HCT116 (cell line): ENCODE results near the gene SMS. TPM values are rescaled to one million over a fixed set of nuclear protein-coding genes. Genes with fewer than 3 reads are reported as not detected.

Experiments
- ATAC-seq: fragments of 200-7000 bp; cut with Tn5 transposase; 2 replicates; pipeline ENCODE4 v1.9.1; 2020; ENCODE audit warnings: mild to moderate bottlenecking, moderate library complexity
- BruUV-seq: library from RNA; stranded (reverse); fragments of 400-500 nt; replicated peaks from 2 replicates; lab custom pipeline; 2021; lab: Mats Ljungman, UMichigan
- CTCF ChIA-PET: fragments of 300-600 bp; sonication (Branson Sonifier 250); formaldehyde crosslinking; loops from one replicate; lab custom pipeline; 2021; ENCODE audit warnings: antibody characterized with exemption; lab: Charles Lee
- POLR2A ChIA-PET: fragments of 300-600, 350-600 bp; sonication (Branson Sonifier 250); formaldehyde crosslinking; loops from one replicate; lab custom pipeline; 2021; ENCODE audit warnings: antibody characterized with exemption; lab: Charles Lee
- RAD21 ChIA-PET, 2 experiments: fragments of 300-600 bp; sonication (Branson Sonifier 250); formaldehyde crosslinking; loops; one replicate each; lab custom pipeline; 2023; ENCODE audit warnings: low total read pairs in 2 of 2; ENCODE audit not compliant: uncharacterized antibody in 2 of 2, unreplicated experiment in 2 of 2, low non-redundant PET in 1 of 2; lab: Charles Lee
- DNase-seq: peaks from one replicate; pipeline ENCODE4 v3.0.0-alpha.2; 2010; ENCODE audit warnings: low read depth, low spot score
- H2AFZ ChIP-seq: fragments of 200-600 bp; shearing (Covaris generic), sonication (generic); 2 replicates; pipeline ENCODE4 v1.6.1; 2017; ENCODE audit warnings: low read depth, mixed run types, mixed read lengths, antibody characterized with exemption, low read length; ENCODE audit not compliant: poor library complexity, severe bottlenecking
- H3K27ac ChIP-seq: 2 replicates; pipeline ENCODE4 v1.5.1; 2012; ENCODE audit warnings: low read depth, low read length
- H3K27me3 ChIP-seq: fragments of 200-600 bp; sonication (generic); 2 replicates; pipeline ENCODE4 v1.6.1; 2016; ENCODE audit warnings: mixed run types, low read length, mixed read lengths; ENCODE audit not compliant: insufficient read depth
- H3K36me3 ChIP-seq, 2 experiments: fragments of 200-500 bp in 1 of 2; fragments of 200-600 bp in 1 of 2; sonication (Bioruptor generic) in 1 of 2; sonication (generic) in 1 of 2; 2 replicates each; pipeline versions ENCODE4 v1.5.1 to v1.6.1; 2014 to 2016; ENCODE audit warnings: low read length in 2 of 2, inconsistent platforms in 1 of 2, mixed read lengths in 1 of 2, mixed run types in 1 of 2; ENCODE audit not compliant: insufficient read depth in 2 of 2, control insufficient read depth in 1 of 2
- H3K4me1 ChIP-seq, 2 experiments: fragments of 200-600 bp in 1 of 2; sonication (generic) in 1 of 2; 2 replicates each; pipeline versions ENCODE4 v1.5.1 to v1.6.1; 2012 to 2017; ENCODE audit warnings: low read length in 2 of 2, inconsistent platforms in 1 of 2, mild to moderate bottlenecking in 1 of 2, mixed read lengths in 1 of 2, mixed run types in 1 of 2, moderate library complexity in 1 of 2; ENCODE audit not compliant: insufficient read depth in 2 of 2, control insufficient read depth in 1 of 2
- H3K4me2 ChIP-seq: fragments of 200-600 bp; sonication (generic); 2 replicates; pipeline ENCODE4 v1.6.1; 2017; ENCODE audit warnings: mixed run types, low read length, mixed read lengths
- H3K4me3 ChIP-seq, 2 experiments: fragments of 200-600 bp in 1 of 2; sonication (generic) in 1 of 2; replicated peaks in 1 of 2; 2 replicates each; pipeline ENCODE4 v1.5.1; 2011 to 2016; ENCODE audit warnings: low read length in 2 of 2, control low read depth in 1 of 2, low read depth in 1 of 2, mild to moderate bottlenecking in 1 of 2, mixed read lengths in 1 of 2, mixed run types in 1 of 2
- H3K79me2 ChIP-seq: fragments of 200-600 bp; sonication (generic); 2 replicates; pipeline ENCODE4 v1.6.1; 2017; ENCODE audit warnings: mild to moderate bottlenecking, mixed run types, low read length, moderate library complexity, mixed read lengths; ENCODE audit not compliant: insufficient read depth
- H3K9ac ChIP-seq: fragments of 200-600 bp; sonication (generic); 2 replicates; pipeline ENCODE4 v1.6.1; 2016; ENCODE audit warnings: low read length, mixed read lengths
- H3K9me2 ChIP-seq: fragments of 200-600 bp; sonication (generic), shearing (Covaris generic); 2 replicates; pipeline ENCODE4 v1.6.1; 2017; ENCODE audit warnings: mixed run types, mild to moderate bottlenecking, moderate library complexity; ENCODE audit not compliant: insufficient read depth
- H3K9me3 ChIP-seq, 2 experiments: fragments of 200-500 bp in 1 of 2; fragments of 200-600 bp in 1 of 2; sonication (Bioruptor generic) in 1 of 2; sonication (generic) in 1 of 2; 2 replicates each; pipeline ENCODE4 v1.6.1; 2014 to 2017; ENCODE audit warnings: low read length in 2 of 2, mixed read lengths in 2 of 2, inconsistent platforms in 1 of 2, low read depth in 1 of 2, mild to moderate bottlenecking in 1 of 2, mixed run types in 1 of 2, moderate library complexity in 1 of 2; ENCODE audit not compliant: control insufficient read depth in 1 of 2, insufficient read depth in 1 of 2
- H4K20me1 ChIP-seq: fragments of 200-600 bp; sonication (generic), shearing (Covaris generic); 2 replicates; pipeline ENCODE4 v1.6.1; 2017; ENCODE audit warnings: mixed run types, mild to moderate bottlenecking, moderate library complexity; ENCODE audit not compliant: insufficient read depth
- CBX3 ChIP-seq: IDR thresholded peaks from 2 replicates; pipeline ENCODE4 v1.6.1; 2012; ENCODE audit warnings: low read depth
- EGR1 ChIP-seq: IDR thresholded peaks from 2 replicates; pipeline ENCODE4 v1.6.1; 2012; ENCODE audit warnings: low read depth
- ELF1 ChIP-seq: IDR thresholded peaks from 2 replicates; pipeline ENCODE4 v1.6.1; 2012; ENCODE audit warnings: low read depth, borderline replicate concordance
- YY1 ChIP-seq: IDR thresholded peaks from 2 replicates; pipeline ENCODE4 v1.6.1; 2011; ENCODE audit warnings: low read length, low read depth, moderate library complexity, mild to moderate bottlenecking; ENCODE audit not compliant: insufficient replicate concordance; ENCODE audit errors: extremely low read depth
- intact Hi-C: fragments of 100-400 bp; cut with micrococcal nuclease; formaldehyde crosslinking; loops from 2 replicates; pipeline ENCODE4 v1.10.0; 2022
- total RNA-seq: library from RNA; stranded (reverse); gene quantifications from one replicate; pipeline ENCODE4 v1.2.1, GENCODE V29; 2021; ENCODE audit not compliant: unreplicated experiment
- TF ChIP-seq, protein P1 (sequence below): IDR thresholded peaks from 2 replicates; pipeline ENCODE4 v1.6.1; 2012
- TF ChIP-seq, protein P2 (sequence below): IDR thresholded peaks from 2 replicates; pipeline ENCODE4 v1.6.1; 2011; ENCODE audit warnings: mild to moderate bottlenecking, low read length, moderate library complexity; ENCODE audit not compliant: insufficient replicate concordance; ENCODE audit errors: extremely low read depth
- TF ChIP-seq, protein P3 (sequence below), 3 experiments: fragments of 200-600 bp in 1 of 3; sonication (generic) in 1 of 3; IDR thresholded peaks in 2 of 3; conservative IDR thresholded peaks in 1 of 3; 2 replicates each; pipeline ENCODE4 v1.5.1; 2012 to 2017; ENCODE audit warnings: low read depth in 2 of 3, low read length in 2 of 3, antibody characterized with exemption in 1 of 3, borderline replicate concordance in 1 of 3, control low read depth in 1 of 3, mild to moderate bottlenecking in 1 of 3, mixed read lengths in 1 of 3, mixed run types in 1 of 3, moderate library complexity in 1 of 3; ENCODE audit not compliant: insufficient read depth in 1 of 3
- TF ChIP-seq, protein P4 (sequence below): IDR thresholded peaks from 2 replicates; pipeline ENCODE4 v1.6.1; 2012
- TF ChIP-seq, protein P5 (sequence below): IDR thresholded peaks from 2 replicates; pipeline ENCODE4 v1.6.1; 2012; ENCODE audit warnings: low read depth

SMS gene
- total RNA-seq, 1 experiment from 2014 or later = 164 TPM

DNA sequence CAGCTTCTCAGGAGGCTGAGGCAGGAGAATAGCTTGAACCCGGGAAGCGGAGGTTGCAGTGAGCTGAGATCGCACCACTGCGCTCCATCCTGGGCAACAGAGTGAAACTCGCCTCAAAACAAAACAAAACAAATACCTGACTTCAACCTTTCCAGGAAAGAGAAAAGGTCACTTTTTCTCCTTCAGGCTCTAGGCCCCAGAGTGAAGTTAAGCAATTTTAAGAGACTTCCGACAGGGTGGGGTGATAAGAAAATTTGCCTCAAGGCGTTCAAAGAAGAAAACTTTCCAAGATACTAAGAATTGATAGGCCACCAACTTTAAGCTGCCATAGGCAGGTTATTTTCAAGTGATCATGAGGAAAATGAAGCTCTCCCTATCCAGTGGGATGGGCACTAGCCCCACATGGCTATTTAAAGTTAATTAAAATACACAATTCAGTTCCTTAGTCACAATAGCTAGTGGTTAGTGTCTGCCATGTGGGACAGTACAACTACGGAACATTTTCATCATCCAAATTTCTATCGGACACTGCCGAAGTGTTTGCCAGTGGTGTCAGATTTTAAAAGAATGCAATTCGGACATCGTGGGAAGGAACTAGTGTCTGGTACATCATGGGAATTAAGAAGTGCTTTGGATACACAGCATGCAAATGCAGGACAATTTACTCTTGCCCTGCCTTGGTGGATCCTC lies 33.0 kb downstream of the SMS start:
- POLR2A ChIA-PET = no interaction called here
- peaks cover 8 to 26% of the 10 kb centered on the region in 2 experiments; a peak in 2 of 4 replicates for H3K36me3 ChIP-seq

More for the DNA sequence above, 33.0 kb downstream of the SMS start:
- BruUV-seq = no TSS peak
- Histone ChIP-seq H2AFZ (no peak overlapping the region), H3K9ac (no peak overlapping the region), H3K4me3 (no peak overlapping the region), H3K4me2 (no peak overlapping the region), H3K9me3 (no peaks in the 10 kb centered on the region), H4K20me1 (no peaks in the 10 kb centered on the region), H3K79me2 (peaks cover 48% of the 10 kb centered on the region), H3K27me3 (no peaks in the 10 kb centered on the region), H3K4me1 (no peaks in the 10 kb centered on the region), H3K27ac (no peak overlapping the region), H3K9me2 (no peaks in the 10 kb centered on the region)
- ATAC-seq (no peak), DNase-seq (no peak)
- RAD21 ChIA-PET = no interaction called here
- intact Hi-C loops = loop anchor here (2.0 to 10.0 kb wide), 2 partner anchors 135 to 1449 kb away; partner anchors contain the start of gene MBTPS2
- CTCF ChIA-PET = interaction anchor here (1.6 kb wide), 1 partner anchor 12 kb away, joined by 5 read pairs; no protein-coding TSS in a partner anchor
- TF ChIP-seq, protein P1, sequence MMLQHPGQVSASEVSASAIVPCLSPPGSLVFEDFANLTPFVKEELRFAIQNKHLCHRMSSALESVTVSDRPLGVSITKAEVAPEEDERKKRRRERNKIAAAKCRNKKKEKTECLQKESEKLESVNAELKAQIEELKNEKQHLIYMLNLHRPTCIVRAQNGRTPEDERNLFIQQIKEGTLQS = no peak
- TF ChIP-seq, protein P2, sequence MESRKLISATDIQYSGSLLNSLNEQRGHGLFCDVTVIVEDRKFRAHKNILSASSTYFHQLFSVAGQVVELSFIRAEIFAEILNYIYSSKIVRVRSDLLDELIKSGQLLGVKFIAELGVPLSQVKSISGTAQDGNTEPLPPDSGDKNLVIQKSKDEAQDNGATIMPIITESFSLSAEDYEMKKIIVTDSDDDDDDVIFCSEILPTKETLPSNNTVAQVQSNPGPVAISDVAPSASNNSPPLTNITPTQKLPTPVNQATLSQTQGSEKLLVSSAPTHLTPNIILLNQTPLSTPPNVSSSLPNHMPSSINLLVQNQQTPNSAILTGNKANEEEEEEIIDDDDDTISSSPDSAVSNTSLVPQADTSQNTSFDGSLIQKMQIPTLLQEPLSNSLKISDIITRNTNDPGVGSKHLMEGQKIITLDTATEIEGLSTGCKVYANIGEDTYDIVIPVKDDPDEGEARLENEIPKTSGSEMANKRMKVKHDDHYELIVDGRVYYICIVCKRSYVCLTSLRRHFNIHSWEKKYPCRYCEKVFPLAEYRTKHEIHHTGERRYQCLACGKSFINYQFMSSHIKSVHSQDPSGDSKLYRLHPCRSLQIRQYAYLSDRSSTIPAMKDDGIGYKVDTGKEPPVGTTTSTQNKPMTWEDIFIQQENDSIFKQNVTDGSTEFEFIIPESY = no peak
- TF ChIP-seq, protein P3, sequence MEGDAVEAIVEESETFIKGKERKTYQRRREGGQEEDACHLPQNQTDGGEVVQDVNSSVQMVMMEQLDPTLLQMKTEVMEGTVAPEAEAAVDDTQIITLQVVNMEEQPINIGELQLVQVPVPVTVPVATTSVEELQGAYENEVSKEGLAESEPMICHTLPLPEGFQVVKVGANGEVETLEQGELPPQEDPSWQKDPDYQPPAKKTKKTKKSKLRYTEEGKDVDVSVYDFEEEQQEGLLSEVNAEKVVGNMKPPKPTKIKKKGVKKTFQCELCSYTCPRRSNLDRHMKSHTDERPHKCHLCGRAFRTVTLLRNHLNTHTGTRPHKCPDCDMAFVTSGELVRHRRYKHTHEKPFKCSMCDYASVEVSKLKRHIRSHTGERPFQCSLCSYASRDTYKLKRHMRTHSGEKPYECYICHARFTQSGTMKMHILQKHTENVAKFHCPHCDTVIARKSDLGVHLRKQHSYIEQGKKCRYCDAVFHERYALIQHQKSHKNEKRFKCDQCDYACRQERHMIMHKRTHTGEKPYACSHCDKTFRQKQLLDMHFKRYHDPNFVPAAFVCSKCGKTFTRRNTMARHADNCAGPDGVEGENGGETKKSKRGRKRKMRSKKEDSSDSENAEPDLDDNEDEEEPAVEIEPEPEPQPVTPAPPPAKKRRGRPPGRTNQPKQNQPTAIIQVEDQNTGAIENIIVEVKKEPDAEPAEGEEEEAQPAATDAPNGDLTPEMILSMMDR (IDR thresholded peaks at IDR 0.05 in 2 of 3, conservative IDR thresholded peaks at IDR 0.05 in 1 of 3; ENCODE audit: borderline replicate concordance in 1 of 3, insufficient read depth in 1 of 3, low read depth in 2 of 3, low read length in 2 of 3) = no peak
- TF ChIP-seq EGR1 (no peak), YY1 (no peak), CBX3 (no peak), ELF1 (no peak)
- TF ChIP-seq, protein P4, sequence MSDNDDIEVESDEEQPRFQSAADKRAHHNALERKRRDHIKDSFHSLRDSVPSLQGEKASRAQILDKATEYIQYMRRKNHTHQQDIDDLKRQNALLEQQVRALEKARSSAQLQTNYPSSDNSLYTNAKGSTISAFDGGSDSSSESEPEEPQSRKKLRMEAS = no peak
- TF ChIP-seq, protein P5, sequence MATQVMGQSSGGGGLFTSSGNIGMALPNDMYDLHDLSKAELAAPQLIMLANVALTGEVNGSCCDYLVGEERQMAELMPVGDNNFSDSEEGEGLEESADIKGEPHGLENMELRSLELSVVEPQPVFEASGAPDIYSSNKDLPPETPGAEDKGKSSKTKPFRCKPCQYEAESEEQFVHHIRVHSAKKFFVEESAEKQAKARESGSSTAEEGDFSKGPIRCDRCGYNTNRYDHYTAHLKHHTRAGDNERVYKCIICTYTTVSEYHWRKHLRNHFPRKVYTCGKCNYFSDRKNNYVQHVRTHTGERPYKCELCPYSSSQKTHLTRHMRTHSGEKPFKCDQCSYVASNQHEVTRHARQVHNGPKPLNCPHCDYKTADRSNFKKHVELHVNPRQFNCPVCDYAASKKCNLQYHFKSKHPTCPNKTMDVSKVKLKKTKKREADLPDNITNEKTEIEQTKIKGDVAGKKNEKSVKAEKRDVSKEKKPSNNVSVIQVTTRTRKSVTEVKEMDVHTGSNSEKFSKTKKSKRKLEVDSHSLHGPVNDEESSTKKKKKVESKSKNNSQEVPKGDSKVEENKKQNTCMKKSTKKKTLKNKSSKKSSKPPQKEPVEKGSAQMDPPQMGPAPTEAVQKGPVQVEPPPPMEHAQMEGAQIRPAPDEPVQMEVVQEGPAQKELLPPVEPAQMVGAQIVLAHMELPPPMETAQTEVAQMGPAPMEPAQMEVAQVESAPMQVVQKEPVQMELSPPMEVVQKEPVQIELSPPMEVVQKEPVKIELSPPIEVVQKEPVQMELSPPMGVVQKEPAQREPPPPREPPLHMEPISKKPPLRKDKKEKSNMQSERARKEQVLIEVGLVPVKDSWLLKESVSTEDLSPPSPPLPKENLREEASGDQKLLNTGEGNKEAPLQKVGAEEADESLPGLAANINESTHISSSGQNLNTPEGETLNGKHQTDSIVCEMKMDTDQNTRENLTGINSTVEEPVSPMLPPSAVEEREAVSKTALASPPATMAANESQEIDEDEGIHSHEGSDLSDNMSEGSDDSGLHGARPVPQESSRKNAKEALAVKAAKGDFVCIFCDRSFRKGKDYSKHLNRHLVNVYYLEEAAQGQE = no peak
- TF ChIP-seq, all 23 proteins: peak for 0
